Large intestine (tissue), 3 donors: ENCODE results near the gene SLITRK6. TPM values are rescaled to one million over a fixed set of nuclear protein-coding genes. Genes with fewer than 3 reads are reported as not detected.
A peak's percentile ranks its signal among the peaks of the same experiment; 100 is the strongest.
"Not testable (repeated sequence)": the region's sequence is repeated elsewhere in the genome, so short reads cannot be mapped to it uniquely, and the experiment has no call there.

Source experiments
- DNase-seq, 2 donors: peaks; one replicate each; pipeline versions ENCODE4 v3.0.0 to v3.0.0-alpha.2; 2013
- H3K27ac ChIP-seq: one replicate; pipeline ENCODE4 v1.5.1; 2013; ENCODE audit warnings: low read length
- H3K27me3 ChIP-seq: 2 replicates; pipeline ENCODE4 v1.6.1; 2013; ENCODE audit warnings: low read length; ENCODE audit not compliant: control insufficient read depth, insufficient read depth
- H3K36me3 ChIP-seq: 2 replicates; pipeline ENCODE4 v1.6.1; 2013; ENCODE audit warnings: low read length; ENCODE audit not compliant: control insufficient read depth, insufficient read depth
- H3K4me1 ChIP-seq: one replicate; pipeline ENCODE4 v1.6.1; 2013; ENCODE audit warnings: low read length; ENCODE audit not compliant: control insufficient read depth, insufficient read depth
- H3K4me3 ChIP-seq: one replicate; pipeline ENCODE4 v1.5.1; 2013; ENCODE audit warnings: low read length
- H3K9me3 ChIP-seq: one replicate; pipeline ENCODE4 v1.6.1; 2013; ENCODE audit warnings: mild to moderate bottlenecking, low read depth, low read length, moderate library complexity; ENCODE audit not compliant: control insufficient read depth
- WGBS: methylation state at CpG from one replicate; pipeline ENCODE4 v1.1.5; 2013; ENCODE audit warnings: low lambda C conversion rate; ENCODE audit not compliant: insufficient coverage; 5-methylcytosine and 5-hydroxymethylcytosine counted together
- polyA plus RNA-seq: library from polyadenylated mRNA; unstranded; fragments of 120-200 nt; gene quantifications from one replicate; pipeline ENCODE4 v1.2.1, GENCODE V29; 2013

SLITRK6 gene
- polyA plus RNA-seq, 1 donor: 26.7 TPM

DNA sequence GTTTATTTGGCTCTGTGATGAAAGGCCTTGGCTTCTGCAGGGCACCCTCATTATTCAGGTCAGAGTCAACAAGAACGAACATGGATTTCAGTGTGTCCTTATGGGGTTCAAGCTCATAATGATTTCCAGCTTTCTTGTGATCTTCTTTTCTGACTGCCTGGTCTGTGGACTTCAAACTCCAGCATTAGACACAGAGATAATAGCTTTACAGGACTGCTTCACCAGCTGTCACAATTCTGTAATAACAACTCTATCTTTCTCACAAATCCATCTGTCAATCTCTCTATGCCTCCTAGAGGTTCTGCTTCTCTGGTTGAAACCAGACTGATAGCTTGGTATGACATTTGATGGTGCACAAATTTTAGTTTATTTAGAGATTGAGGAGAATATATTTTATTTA, 13.1 kb upstream of the SLITRK6 start:
- no peak for DNase-seq
- no CpG with 5 or more reads among the region's 1 CpG for WGBS
- H3K4me1 ChIP-seq: no peaks in the 10 kb centered on the region

DNA sequence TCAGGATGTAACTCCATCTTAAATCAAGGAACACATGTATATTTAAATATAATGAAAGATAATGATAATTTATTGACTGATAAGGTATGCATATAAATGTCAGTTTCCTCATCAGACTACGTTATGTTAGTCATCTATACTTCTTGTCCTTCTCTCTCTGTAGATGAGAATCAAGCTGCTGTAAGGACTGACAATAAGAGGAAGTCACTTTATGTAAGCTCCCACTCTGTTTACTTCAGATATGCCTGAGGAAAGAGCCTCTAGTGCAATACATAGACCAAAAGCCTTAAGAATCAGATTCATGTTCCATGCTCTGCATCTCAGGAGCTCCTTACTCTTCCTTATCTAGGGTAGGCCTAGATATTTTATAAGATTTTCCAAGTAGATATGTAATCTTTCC, 9.6 kb upstream of the SLITRK6 start:
- no peaks in the 10 kb centered on the region for H3K27me3 ChIP-seq
- no peak overlapping the region for H3K27ac ChIP-seq
- no peaks in the 10 kb centered on the region for H3K9me3 ChIP-seq
- H3K4me3 ChIP-seq: no peak overlapping the region
- DNase-seq: no peak
- 57% methylated on average over 1 of the region's 1 CpG for WGBS
- H3K4me1 ChIP-seq: no peaks in the 10 kb centered on the region
- H3K36me3 ChIP-seq: no peaks in the 10 kb centered on the region

More for the DNA sequence above, 13.1 kb upstream of the SLITRK6 start:
- no peak overlapping the region for H3K4me3 ChIP-seq
- no peaks in the 10 kb centered on the region for H3K9me3 ChIP-seq
- H3K36me3 ChIP-seq: no peaks in the 10 kb centered on the region
- H3K27ac ChIP-seq: no peak overlapping the region
- H3K27me3 ChIP-seq: no peaks in the 10 kb centered on the region

DNA sequence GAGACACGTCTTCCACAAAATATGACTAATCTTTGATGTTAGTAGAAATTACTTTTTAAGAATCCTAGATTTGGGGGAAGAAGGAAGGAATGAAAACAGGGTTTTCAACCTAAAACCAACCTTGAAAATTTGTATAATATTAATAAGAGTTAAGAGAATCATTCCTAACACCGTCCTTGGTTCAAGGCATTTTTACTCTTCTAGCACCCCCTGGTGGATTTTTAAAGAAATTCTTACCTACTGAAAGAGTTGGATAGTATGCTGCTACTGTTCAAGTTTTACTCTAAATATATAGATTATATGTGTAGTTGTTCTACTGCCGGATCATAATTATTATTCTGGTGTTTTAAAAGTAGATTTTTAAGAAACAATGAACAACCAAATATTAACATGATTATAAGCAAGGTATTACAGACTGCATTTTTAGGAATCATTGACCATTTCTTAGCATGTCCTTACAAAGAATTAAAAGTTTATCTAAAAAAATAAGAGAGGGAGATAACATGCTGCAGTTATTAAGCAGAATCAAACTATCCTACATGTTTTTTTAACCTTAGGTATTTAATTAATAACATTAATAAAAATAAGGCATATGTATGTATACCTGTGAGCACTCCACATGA, 7.4 kb upstream of the SLITRK6 start:
- no peaks in the 10 kb centered on the region for H3K9me3 ChIP-seq
- H3K4me3 ChIP-seq: no peak overlapping the region
- H3K27ac ChIP-seq: no peak overlapping the region
- DNase-seq: peak; percentile 7
- no peaks in the 10 kb centered on the region for H3K4me1 ChIP-seq
- WGBS: 20% methylated on average over 1 of the region's 3 CpGs
- no peaks in the 10 kb centered on the region for H3K27me3 ChIP-seq
- no peaks in the 10 kb centered on the region for H3K36me3 ChIP-seq

DNA sequence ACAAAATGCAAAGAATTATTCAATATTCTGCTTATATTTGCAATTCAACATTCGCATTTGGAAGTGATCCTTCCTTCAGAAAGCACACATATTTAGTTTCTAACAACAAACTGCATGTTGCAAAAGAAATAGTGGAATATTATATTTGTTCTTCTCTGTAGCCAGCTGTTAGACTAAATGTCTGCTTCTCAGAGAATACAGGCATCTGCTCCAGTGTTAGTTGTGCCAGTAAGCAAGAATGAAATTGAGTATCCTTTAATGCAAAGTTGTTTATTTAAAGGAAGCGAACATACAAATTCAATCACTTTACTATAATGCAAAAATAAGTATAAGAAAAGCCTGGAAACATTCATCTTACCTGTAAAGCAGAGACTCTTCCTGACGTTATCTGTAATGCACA, 663 bp downstream of the SLITRK6 start:
- no CpG with 5 or more reads among the region's 3 CpGs for WGBS
- Histone ChIP-seq H3K4me3 (peak overlapping the region; percentile 45), H3K4me1 (no peaks in the 10 kb centered on the region), H3K9me3 (no peaks in the 10 kb centered on the region), H3K36me3 (no peaks in the 10 kb centered on the region), H3K27ac (no peak overlapping the region), H3K27me3 (no peaks in the 10 kb centered on the region)
- DNase-seq: no peak

DNA sequence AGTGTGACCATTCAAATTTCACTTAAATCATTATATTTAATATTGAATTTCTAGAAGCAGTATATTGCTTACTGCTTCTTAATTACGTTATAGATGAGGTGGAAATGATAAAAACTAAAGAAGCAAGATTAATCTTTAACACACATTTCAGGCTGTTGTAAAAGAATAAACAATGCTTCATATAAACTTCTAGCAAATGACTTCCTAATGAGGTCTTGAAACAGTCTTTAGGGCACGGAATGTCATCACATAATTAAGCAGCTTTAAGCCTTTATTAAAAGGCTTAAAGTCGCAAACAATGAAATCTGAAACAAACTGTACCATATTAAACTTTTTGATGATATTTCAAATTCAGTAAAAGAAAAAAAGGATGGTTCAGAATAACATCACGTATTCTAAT, 1.9 kb downstream of the SLITRK6 start:
- H3K9me3 ChIP-seq: no peaks in the 10 kb centered on the region
- no peak for DNase-seq
- no peak overlapping the region for H3K27ac ChIP-seq
- H3K4me1 ChIP-seq: no peaks in the 10 kb centered on the region
- no peaks in the 10 kb centered on the region for H3K36me3 ChIP-seq
- H3K27me3 ChIP-seq: no peaks in the 10 kb centered on the region
- peak overlapping the region; percentile 45 for H3K4me3 ChIP-seq
- WGBS: 56% methylated on average over 2 of the region's 4 CpGs

DNA sequence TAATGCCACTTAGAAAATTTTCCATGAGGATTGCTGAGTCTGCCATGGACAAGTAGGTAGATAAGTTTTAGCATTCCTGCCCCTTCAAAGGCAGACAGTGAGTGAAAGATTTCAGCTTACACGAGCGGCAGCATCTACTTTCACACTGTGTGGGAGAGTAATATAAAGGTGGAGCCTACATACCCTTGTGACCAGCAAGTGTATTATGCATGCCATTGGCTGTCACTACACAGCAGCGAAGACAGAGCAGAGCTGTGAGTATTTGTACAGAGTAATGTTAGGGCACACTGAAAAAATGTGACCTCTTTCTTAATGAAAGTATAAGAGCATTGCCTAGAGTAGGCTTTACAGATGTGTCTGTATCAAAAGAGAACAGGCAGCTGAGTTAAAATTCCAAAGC, 14.0 kb downstream of the SLITRK6 start:
- WGBS: no CpG with 5 or more reads among the region's 3 CpGs
- Histone ChIP-seq H3K4me1 (no peaks in the 10 kb centered on the region), H3K36me3 (no peaks in the 10 kb centered on the region), H3K4me3 (no peak overlapping the region), H3K27me3 (no peaks in the 10 kb centered on the region), H3K9me3 (no peaks in the 10 kb centered on the region), H3K27ac (no peak overlapping the region)
- no peak for DNase-seq

DNA sequence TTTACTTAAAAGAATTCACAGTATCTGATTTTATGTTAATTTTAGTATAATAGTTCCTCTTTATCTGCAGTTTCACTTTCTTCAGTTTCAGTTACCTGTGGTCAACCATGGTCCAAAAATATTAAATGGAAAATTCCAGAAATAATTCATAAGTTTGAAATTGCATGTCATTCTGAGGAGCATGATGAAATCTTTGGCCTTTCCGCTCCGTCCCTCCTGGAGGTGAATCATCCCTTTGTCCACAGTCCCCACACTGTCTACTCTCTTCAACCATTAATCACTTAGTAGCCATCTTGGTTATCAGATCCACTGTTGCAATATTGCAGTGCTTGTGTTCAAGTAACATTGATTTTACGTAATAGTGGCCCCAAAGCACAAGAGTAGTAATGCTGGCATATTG, 26.9 kb downstream of the SLITRK6 start:
- Histone ChIP-seq H3K9me3 (no peaks in the 10 kb centered on the region), H3K4me1 (no peaks in the 10 kb centered on the region), H3K27ac (no peak overlapping the region), H3K27me3 (no peaks in the 10 kb centered on the region), H3K36me3 (no peaks in the 10 kb centered on the region), H3K4me3 (no peak overlapping the region)
- no peak for DNase-seq
- 90% methylated on average over 2 of the region's 3 CpGs for WGBS

DNA sequence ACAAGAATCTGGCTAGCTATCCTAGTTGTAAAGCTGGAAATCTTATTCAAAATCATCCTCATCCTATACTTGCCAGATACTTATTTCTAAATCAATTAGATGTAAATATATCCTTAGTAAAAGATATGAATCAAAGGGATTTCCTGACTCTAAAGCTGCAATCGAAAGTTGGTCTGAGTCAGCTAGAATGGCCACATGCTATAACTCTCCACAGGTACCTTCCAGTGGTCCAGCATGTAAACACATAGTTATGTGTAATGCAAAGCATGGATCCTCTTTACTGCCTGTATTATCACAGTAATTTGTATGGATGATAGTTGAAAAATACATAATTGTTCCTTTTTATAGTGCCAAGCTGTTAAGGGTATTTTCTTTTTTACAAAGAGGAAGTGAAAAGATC, 27.4 kb downstream of the SLITRK6 start:
- Histone ChIP-seq H3K4me3 (no peak overlapping the region), H3K36me3 (no peaks in the 10 kb centered on the region), H3K27ac (no peak overlapping the region), H3K4me1 (no peaks in the 10 kb centered on the region), H3K27me3 (no peaks in the 10 kb centered on the region), H3K9me3 (no peaks in the 10 kb centered on the region)
- no peak for DNase-seq
- no CpG with 5 or more reads among the region's 1 CpG for WGBS

DNA sequence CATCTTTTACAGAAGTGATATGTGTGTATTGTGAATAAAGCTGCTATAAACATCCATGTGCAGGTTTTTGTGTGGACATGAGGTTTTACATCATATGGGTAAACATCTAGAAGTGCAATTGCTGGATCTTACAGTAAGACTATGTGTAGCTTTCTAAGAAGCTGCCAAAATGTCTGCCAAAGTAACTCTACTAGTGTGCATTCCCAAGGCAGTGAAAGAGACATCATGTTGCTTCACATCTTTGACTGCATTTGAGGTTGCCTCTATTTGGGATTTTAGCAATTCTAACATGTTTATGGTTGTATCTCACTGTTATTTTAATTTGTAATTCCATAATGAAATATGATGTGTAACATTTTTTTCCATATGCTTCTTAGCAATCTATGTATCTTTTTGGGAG, 30.3 kb downstream of the SLITRK6 start:
- no peak overlapping the region for H3K27ac ChIP-seq
- no peaks in the 10 kb centered on the region for H3K9me3 ChIP-seq
- no peak for DNase-seq
- no peak overlapping the region for H3K4me3 ChIP-seq
- H3K36me3 ChIP-seq: no peaks in the 10 kb centered on the region
- no peaks in the 10 kb centered on the region for H3K27me3 ChIP-seq
- H3K4me1 ChIP-seq: no peaks in the 10 kb centered on the region

DNA sequence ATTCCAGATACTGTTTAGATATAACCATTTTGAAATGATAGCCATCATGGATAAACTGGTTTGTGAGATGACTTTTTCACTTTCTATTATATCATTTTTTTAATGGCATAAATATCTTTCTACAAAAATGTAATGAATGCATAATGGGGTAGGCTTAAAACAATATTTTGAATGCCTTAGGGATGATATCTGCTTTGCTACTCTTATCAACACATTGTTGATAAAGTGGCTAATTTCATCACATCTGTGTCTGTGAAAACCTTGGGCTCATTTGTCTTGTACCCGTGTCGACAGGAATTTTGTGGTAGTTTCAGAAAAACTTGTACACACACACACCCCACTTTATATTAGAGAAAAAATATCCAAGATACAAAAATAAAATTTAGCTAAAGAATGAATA, 44.1 kb downstream of the SLITRK6 start:
- H3K27me3 ChIP-seq: no peaks in the 10 kb centered on the region
- no peaks in the 10 kb centered on the region for H3K4me1 ChIP-seq
- no peak for DNase-seq
- H3K27ac ChIP-seq: no peak overlapping the region
- no peaks in the 10 kb centered on the region for H3K9me3 ChIP-seq
- no peaks in the 10 kb centered on the region for H3K36me3 ChIP-seq
- 58% methylated on average over 2 of the region's 2 CpGs for WGBS
- no peak overlapping the region for H3K4me3 ChIP-seq

DNA sequence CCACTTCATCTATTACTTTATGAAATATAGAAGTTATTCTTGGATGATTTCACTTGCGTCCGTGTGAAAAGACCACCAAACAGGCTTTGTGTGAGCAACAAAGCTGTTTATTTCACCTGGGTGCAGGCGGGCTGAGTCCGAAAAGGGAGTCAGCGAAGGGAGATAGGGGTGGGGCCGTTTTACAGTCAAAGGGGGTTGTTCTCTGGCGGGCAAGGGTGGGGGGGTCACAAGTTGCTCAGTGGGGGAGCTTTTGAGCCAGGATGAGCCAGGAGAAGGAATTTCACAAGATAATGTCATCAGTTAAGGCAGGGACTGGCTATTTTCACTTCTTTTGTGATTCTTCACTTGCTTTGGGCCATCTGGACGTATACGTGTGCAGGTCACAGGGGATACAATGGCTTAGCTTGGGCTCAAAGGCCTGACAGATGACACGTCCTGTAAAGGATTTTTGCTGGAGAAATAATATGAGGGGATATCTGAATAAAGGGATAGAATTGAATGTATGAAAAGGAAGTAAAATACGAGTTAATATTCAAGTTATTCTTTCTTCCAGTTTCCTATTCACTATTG, 55.9 kb downstream of the SLITRK6 start:
- not testable (repeated sequence) for H3K4me3 ChIP-seq, H3K4me1 ChIP-seq, H3K9me3 ChIP-seq, H3K27me3 ChIP-seq, DNase-seq, H3K36me3 ChIP-seq, H3K27ac ChIP-seq
- WGBS: 83% methylated on average over 2 of the region's 11 CpGs
